SH-SY5Y (cell line): Measurements from ENCODE around the gene CROCC2.

Source experiments
- GATA2 ChIP-seq: IDR thresholded peaks from 2 replicates; pipeline ENCODE4 v1.6.1; 2011; ENCODE audit warnings: mild to moderate bottlenecking, low read depth, low read length
- GATA3 ChIP-seq: IDR thresholded peaks from 2 replicates; pipeline ENCODE4 v1.6.1; 2011; ENCODE audit warnings: low read depth, mild to moderate bottlenecking, low read length, moderate library complexity

The CROCC2 gene

DNA sequence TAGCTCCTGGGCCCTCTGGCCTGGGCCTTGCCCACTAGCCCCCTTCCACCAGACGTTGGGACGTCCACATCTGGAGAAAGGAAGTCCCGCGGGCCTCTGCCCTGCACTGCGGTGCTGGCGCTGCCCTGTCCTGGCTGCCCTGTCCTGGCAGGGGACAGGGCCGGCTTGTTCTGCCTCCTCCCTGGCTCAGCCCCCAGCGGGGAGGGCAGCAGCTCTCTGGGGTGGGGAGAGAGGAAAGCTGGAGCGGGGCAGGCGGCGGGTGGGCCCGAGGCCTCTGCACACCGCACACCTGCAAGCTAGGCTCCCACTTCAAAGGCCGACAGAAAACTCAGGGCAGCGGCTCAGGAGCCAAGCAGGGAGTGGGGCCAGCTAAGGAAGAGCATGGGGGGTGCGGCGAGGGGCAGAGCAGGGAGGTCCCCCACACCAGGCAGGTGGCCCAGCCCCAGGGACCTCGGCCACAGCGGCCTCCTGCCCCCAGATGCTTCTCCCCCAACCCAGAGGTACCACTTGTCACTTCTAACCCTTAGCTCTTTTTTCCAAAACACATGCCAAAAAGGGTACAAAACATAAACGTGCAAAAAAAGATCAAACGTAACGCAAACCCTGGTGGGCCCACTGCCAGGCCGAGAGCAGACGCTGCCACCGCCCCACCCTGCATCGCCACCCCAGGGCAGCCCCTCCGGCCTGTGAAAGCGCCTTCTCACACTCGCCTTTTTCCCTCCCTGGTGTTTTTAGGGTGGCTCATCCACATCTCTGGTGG lies 105.8 kb downstream of the CROCC2 start:
- TF ChIP-seq GATA2, result no peak

DNA sequence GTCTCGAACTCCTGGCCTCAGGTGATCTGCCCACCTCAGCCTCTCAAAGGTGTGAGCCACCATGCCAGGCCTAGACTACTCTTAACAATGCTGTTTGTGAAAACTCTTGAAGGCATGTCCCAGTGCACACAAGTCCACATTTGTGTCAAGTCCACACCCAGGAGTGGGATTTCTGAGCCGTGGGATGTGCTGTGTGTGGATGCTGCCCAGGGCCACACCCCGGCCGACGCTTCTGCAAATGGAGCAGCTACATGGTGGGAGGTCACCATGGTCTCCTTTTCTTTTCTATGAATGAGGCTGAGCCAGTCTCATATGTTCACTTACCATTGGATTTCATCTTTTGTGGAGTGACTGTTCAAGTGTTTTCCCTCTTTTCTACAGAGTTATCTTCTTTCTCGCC lies 108.1 kb downstream of the CROCC2 start:
- TF ChIP-seq GATA3 (no peak), GATA2 (no peak)

DNA sequence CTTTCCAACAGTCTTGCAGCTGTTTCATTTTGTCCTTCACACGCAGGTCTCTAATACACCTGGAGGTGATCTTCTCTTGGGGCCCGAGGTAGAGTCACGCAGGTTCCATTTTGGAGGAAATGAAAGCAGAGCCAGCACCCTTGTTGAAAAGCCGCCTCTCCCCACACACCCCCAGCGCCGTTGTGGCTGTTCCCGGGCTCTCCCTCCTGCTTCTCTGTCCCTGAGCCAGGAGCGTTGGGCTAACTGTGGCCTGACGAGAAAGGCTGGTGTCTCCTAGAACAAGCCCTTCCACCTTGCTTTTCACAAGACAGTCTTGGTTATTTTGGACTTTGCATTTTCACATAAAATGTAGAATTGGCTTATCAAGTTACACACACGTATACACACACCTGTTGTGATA lies 108.6 kb downstream of the CROCC2 start:
- TF ChIP-seq GATA3 (no peak), GATA2 (no peak)

DNA sequence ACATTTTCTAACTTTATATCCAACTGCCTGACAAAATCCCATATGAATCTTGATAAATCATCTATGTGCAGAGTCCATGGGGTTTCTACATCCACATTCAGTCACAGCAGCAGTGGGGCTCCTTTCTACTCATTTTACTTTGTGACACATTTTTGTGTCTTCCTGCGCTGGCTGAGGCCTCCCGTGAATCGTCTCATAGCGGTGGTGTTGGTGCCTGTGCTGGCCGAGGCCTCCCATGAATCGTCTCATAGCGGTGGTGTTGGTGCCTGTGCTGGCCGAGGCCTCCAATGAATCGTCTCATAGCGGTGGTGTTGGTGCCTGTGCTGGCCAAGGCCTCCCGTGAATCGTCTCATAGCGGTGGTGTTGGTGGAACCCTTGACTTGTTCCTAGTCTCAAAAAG lies 109.3 kb downstream of the CROCC2 start:
- no peak for TF ChIP-seq GATA2
- TF ChIP-seq GATA3, result no peak

DNA sequence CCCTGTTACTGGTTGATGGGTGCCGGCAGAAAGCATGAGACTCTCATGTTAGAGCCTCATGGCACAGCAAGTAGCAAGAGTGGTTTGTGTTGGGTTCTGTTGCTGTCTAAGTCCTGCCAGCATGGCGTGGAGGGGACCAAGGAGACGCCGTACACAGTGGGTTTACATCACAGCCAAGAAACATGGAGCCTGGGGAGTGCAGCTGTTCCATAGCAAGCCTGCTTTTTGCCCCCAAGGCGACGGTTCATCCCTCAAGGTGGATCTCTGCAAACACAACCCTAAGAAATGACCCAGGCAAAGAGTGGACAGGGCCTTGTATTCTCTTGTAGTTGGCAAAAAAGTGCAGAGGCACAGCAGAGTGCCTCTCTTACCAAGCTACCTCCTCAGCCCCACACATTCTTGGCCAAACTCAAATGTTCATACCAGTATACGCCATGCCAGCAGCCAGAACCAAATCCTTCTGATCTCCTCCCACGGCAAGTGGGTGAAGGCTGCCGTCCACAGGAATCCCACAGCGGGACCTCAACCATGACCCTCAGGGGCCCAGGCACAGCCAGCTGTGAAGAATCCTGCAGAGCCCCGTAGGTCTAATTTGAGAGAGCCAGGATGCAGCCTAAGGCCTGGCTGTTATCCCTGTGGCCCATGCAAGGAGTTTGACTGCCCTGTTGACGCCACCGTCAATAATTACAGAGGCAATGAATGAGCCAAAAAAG lies 111.2 kb downstream of the CROCC2 start:
- TF ChIP-seq GATA2 (no peak), GATA3 (no peak)

DNA sequence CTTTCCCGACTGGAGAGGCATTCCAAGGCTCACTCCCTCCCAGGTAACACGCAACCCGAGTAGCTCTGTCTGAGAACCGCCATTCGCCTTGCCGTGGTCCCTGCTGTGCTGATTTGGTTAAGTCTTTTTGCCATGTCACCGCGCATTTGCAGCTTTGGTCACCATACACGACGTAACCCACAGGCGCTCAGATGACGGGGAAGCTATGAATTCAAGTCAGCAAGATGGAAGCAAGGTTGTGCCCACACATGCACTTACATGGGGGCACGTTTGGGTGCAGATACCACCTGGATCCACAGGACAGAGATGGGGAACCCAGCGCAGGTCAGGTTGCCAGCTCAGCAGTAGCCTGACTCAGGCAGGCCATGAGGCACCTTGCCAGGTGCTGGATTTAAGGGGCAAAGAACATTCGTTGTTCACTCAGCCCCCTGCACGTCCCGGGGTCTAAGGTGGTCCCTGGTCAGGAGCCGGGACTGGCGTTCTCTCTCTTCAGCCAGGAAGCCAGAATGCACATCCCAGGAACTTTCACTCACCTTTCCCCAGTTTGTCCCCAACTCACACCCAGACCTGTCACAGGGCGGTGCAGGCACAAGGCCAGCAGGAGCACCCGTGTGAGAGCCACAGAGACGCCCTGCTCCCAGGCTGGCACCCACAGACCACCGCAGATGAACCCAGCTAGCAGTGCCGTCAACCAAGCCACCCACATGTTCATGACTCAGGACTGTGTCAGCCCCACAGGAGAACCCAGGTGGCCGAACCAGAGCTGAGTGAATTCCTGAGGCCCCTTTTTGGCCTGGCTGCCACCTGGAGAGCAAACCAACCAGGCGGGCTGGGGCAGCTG lies 112.1 kb downstream of the CROCC2 start:
- no peak for TF ChIP-seq GATA3

DNA sequence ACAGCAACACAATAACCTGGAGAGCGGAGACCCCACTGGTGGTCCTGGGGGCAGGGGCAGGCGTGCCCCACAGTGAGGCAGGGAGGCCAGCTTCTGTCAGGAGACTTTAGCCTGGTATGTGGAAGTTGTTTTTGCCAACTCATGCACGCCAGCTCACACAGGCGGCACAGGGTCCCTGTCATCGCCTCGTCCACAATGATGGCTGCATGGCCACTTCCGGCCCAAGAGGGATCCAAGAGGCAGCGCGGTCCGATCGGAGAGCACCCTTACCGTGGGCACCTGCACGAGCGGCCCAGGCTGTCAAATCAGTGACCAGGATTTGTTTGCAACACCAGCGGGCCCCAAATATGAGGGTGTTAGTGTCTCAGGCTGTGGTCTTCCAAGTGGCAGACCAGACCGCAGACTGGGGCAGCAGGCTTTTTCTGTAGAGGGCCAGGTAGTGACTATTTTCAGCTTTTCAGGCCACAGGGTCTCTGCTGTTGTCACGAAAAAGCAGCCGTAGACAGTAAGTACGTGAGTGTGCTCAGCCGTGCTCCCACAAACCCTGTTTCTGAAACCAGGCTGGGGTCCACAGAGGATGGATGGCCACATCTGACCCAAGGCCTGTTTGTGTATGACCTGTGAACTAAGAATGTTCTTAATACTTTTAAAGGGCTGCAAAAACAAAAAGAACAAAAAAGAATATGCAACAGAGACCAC lies 113.5 kb downstream of the CROCC2 start:
- TF ChIP-seq GATA3, result no peak
- TF ChIP-seq GATA2, result no peak

DNA sequence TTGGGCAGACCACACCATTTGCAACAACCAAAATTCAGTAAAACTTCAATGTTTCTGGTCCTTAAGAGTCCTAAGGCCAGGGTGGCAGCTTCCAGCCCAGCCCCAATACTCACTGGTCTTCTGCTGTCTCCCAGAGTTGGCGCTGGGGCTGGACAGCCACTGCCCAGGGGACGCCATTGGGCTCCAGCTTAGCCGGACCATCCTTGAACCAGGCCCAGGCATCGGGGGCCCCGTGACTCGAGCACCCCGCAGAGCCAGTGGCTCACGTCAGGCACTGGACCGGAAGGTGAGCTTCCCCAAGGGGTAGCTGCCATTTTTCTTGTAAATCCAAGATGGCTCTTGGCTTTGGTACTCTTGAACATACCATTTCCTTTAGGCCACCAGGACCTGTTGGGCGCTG lies 114.1 kb downstream of the CROCC2 start:
- TF ChIP-seq GATA2, result no peak
- no peak for TF ChIP-seq GATA3

DNA sequence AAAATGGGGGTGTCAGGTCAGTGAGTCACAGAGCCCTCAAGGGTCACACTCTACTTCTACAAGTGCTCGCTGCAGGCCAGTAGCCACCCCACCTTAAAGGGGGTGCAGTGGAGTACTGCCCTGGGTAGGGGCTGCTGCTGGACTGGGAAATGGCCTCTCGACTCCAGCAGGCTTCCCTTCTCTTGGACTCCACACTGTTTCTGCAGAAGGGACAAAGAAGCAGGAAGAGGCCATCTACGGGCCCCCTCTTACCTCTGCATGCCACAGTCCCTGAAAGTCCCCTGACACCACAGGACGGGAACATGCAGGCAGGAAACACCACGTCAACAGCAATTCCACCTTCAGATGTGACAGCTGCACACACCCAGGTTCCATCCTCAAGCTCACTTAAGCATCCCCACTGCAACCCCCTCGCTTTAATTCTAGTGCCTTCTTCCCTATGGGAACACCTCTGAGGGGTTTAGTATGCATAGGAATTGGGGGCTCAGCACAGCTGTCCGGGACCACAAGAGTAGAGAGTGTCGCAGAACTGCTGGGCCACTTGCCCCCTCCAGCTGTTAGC lies 114.6 kb downstream of the CROCC2 start:
- TF ChIP-seq GATA2, result no peak
- TF ChIP-seq GATA3, result no peak

DNA sequence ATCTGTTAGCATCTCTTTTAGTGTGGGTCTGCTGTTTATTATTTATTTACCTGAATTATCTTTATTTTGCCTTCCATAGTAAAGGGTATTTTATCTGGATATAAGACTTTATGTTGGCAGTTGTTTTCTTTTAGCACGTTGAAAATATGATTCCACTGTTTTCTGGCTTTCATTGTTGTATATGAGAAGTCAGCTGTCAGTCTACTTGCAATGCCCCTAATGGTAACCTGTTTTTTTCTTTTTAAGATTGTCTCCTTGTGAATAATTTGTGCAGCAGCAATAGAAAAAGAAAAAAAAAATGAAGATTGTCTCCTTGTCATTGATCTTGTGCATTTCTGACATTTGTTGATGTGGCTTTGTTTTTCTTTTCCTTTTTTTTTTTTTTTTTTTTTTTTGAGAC lies 119.5 kb downstream of the CROCC2 start:
- no peak for TF ChIP-seq GATA2
- TF ChIP-seq GATA3, result no peak

DNA sequence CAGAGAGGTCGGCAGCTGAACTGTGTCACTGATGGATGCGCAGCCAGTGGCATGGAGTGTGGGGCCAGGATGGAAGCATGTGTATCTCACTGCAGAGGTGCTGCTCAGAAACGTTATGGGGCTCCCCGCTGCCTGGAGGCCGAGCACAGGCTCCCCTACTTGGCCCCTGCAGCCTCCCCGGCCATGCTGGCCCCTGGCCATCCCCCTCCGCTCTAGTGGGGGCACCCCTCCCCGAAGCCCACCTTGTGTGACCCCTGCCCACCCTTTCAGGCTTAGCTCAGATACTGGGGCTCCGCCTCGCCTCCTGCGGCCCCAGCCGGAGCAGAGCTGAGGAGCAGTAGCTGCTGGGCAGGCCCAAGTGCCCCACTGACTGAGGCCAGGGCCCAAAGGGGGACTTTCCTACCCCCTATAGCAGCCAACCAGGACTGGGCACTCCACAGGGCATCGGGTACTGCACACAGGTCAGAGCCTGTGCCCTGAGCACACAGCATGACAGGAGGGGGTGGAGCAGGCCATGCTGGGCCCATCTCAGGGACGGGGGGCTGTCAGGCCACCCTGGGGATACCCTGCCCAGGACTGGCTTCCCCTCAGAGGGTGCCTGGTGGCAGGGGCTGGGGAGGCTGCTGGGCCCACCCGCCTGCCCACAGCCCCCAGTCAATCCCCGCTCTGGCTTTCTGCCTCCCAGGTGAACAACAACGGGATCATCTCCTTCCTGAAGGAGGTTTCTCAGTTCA lies 123.6 kb downstream of the CROCC2 start:
- TF ChIP-seq GATA2 (no peak), GATA3 (no peak)

DNA sequence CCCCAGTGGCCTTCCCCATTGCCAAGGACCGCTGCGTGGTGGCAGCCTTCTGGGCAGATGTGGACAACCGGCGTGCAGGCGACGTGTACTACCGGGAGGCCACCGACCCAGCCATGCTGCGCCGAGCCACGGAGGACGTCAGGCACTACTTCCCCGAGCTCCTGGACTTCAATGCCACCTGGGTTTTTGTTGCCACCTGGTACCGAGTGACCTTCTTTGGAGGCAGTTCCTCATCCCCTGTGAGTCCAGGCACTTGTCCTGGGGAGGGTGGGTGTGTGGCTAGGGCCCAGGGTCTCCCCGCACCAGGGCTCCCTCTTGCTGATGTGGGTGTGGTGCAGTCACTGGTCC lies 124.2 kb downstream of the CROCC2 start:
- TF ChIP-seq GATA3, result no peak
- TF ChIP-seq GATA2, result no peak

DNA sequence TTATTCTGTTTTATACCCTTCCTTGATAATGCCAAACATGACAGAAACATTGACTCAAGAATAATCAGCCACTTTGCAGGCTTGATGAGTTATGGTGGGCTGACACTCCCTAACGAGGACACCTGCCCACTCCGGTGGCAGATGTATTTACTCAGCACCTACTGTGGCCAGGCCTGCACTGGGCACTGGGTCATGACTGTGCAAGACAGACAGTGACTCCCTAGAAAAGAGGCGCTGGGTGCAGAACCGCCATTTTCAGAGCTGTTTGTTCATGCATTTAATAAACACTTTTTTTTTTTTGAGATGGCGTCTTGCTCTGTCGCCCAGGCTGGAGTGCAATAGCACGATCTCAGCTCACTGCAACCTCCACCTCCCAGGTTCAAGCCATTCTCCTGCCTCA lies 124.7 kb downstream of the CROCC2 start:
- no peak for TF ChIP-seq GATA2
- TF ChIP-seq GATA3, result no peak
